ENCODE data around the gene PDE2A.

DNA sequence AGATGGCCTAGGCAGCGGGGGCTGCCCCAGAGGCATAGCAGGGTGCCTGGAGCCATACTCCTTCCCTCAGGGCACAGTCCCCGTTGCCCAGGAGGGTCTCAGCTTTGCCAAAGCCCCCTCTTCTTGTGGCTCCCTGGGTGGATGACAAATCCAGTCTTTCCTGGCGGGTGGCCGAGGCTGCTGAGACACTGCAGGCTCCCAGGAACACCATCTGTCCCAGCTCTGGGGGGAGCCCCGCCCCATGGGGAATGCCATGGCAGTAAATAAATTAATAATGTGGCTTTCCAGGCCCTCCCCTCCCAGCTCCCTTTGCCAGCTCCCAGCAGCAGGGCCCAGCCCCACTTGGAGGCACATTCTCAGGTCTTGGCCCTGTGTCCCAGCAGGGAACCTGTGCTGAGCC, 45.0 kb downstream of the PDE2A start:
- TF ChIP-seq, protein P1, sequence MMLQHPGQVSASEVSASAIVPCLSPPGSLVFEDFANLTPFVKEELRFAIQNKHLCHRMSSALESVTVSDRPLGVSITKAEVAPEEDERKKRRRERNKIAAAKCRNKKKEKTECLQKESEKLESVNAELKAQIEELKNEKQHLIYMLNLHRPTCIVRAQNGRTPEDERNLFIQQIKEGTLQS (CRISPR knock-in tag; conservative IDR thresholded peaks at IDR 0.05) = no peak
- TF ChIP-seq, protein P2, sequence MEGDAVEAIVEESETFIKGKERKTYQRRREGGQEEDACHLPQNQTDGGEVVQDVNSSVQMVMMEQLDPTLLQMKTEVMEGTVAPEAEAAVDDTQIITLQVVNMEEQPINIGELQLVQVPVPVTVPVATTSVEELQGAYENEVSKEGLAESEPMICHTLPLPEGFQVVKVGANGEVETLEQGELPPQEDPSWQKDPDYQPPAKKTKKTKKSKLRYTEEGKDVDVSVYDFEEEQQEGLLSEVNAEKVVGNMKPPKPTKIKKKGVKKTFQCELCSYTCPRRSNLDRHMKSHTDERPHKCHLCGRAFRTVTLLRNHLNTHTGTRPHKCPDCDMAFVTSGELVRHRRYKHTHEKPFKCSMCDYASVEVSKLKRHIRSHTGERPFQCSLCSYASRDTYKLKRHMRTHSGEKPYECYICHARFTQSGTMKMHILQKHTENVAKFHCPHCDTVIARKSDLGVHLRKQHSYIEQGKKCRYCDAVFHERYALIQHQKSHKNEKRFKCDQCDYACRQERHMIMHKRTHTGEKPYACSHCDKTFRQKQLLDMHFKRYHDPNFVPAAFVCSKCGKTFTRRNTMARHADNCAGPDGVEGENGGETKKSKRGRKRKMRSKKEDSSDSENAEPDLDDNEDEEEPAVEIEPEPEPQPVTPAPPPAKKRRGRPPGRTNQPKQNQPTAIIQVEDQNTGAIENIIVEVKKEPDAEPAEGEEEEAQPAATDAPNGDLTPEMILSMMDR (IDR thresholded peaks at IDR 0.05) = no peak
- TF ChIP-seq NFYB (CRISPR knock-in tag; conservative IDR thresholded peaks at IDR 0.05; ENCODE audit: low read depth) = no peak
- TF ChIP-seq, protein P3, sequence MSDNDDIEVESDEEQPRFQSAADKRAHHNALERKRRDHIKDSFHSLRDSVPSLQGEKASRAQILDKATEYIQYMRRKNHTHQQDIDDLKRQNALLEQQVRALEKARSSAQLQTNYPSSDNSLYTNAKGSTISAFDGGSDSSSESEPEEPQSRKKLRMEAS (CRISPR knock-in tag; IDR thresholded peaks at IDR 0.05) = no peak

All from WTC11 (cell line).